ENCODE data around the gene TUBB6. TPM values are rescaled to one million over a fixed set of nuclear protein-coding genes. Genes with fewer than 3 reads are reported as not detected.

Gene TUBB6
- total and polyA plus RNA-seq, 3 experiments from 2014 or later = 0.77 to 9.1 (median 8.8) TPM

- H3K27me3 ChIP-seq (ENCODE audit: insufficient read depth, low read length, poor library complexity, severe bottlenecking) = no peaks in the 10 kb centered on the region
- H3K36me3 ChIP-seq (ENCODE audit: insufficient read depth, low read length) = peaks cover 21% of the 10 kb centered on the region
- no peaks in the 10 kb centered on the region for H3K4me1 Mint-ChIP-seq
- peaks cover 0 to 1% of the 10 kb centered on the region in 2 donors for H3K27me3 Mint-ChIP-seq
- POLR2A ChIA-PET = no interaction called here
- H3K4me3 Mint-ChIP-seq = no peak overlapping the region
- peaks cover 6 to 82% (median 31%) of the 10 kb centered on the region in 3 donors for H3K36me3 Mint-ChIP-seq
- no peak overlapping the region for H3K27ac ChIP-seq (ENCODE audit: low read depth, low read length)
- H3K9me3 ChIP-seq (ENCODE audit: low read length) = no peaks in the 10 kb centered on the region
- CTCF ChIA-PET = no interaction called here
- peak overlapping the region in 1 of 8 donors; percentile 54 for H3K27ac Mint-ChIP-seq
- H3K9me3 Mint-ChIP-seq = no peaks in the 10 kb centered on the region
- no peaks in the 10 kb centered on the region for H3K4me1 ChIP-seq (ENCODE audit: insufficient read depth, low read length)
- no peak for DNase-seq
- no peak overlapping the region for H3K4me3 ChIP-seq (ENCODE audit: low read length)
Observed at GRCh38 chr18:12340945-12341660, 33.1 kb downstream of the TUBB6 start.

DNA sequence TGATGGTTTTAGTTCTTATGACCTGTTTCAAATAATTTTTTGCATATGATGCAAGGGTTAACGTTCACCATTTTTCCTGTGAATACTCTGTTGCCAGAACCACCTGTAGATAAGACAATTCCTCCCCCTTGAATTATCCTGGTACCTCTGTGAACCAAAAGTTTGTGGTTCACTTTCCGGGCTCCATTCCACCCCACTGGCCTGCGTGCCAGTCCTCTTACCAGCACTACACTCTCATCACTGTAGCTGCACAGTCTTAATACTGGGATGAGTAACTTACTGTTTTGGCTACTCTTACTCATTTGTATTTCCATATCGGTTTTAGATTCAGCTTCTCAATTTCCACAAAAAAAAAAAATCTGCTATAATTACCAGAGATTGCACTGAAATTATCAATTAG lies 34.6 kb downstream of the TUBB6 start:
- Histone ChIP-seq H3K27me3 (ENCODE audit: insufficient read depth, low read length, poor library complexity, severe bottlenecking) (no peaks in the 10 kb centered on the region), H3K9me3 (ENCODE audit: low read length) (no peaks in the 10 kb centered on the region), H3K4me3 (ENCODE audit: low read length) (no peak overlapping the region), H3K4me1 (ENCODE audit: insufficient read depth, low read length) (no peaks in the 10 kb centered on the region), H3K36me3 (ENCODE audit: insufficient read depth, low read length) (peaks cover 20% of the 10 kb centered on the region), H3K27ac (ENCODE audit: low read depth, low read length) (no peak overlapping the region)
- no peak overlapping the region for H3K27ac Mint-ChIP-seq
- ChIA-PET POLR2A (no interaction called here), CTCF (no interaction called here)
- H3K4me1 Mint-ChIP-seq = no peaks in the 10 kb centered on the region
- peaks cover 6 to 81% (median 30%) of the 10 kb centered on the region in 3 donors for H3K36me3 Mint-ChIP-seq
- H3K4me3 Mint-ChIP-seq = no peak overlapping the region
- DNase-seq = no peak
- H3K27me3 Mint-ChIP-seq = no peaks in the 10 kb centered on the region
- H3K9me3 Mint-ChIP-seq = no peaks in the 10 kb centered on the region

- peaks cover 35% of the 10 kb centered on the region for H3K36me3 ChIP-seq (ENCODE audit: insufficient read depth, low read length)
- H3K4me1 Mint-ChIP-seq = no peaks in the 10 kb centered on the region
- no peak for DNase-seq
- H3K9me3 ChIP-seq (ENCODE audit: low read length) = no peaks in the 10 kb centered on the region
- POLR2A ChIA-PET = no interaction called here
- H3K4me3 ChIP-seq (ENCODE audit: low read length) = no peak overlapping the region
- H3K27me3 Mint-ChIP-seq = no peaks in the 10 kb centered on the region
- H3K4me1 ChIP-seq (ENCODE audit: insufficient read depth, low read length) = no peaks in the 10 kb centered on the region
- H3K4me3 Mint-ChIP-seq = no peak overlapping the region
- H3K27ac Mint-ChIP-seq = peak overlapping the region in 1 of 8 donors; percentile 70
- H3K9me3 Mint-ChIP-seq = no peaks in the 10 kb centered on the region
- no peak overlapping the region for H3K27ac ChIP-seq (ENCODE audit: low read depth, low read length)
- no peaks in the 10 kb centered on the region for H3K27me3 ChIP-seq (ENCODE audit: insufficient read depth, low read length, poor library complexity, severe bottlenecking)
- H3K36me3 Mint-ChIP-seq = peaks cover 6 to 89% (median 35%) of the 10 kb centered on the region in 3 donors
- CTCF ChIA-PET = no interaction called here
Observed at GRCh38 chr18:12345491-12346239, 37.6 kb downstream of the TUBB6 start.

- H3K9me3 ChIP-seq (ENCODE audit: low read length) = no peaks in the 10 kb centered on the region
- no peaks in the 10 kb centered on the region for H3K27me3 ChIP-seq (ENCODE audit: insufficient read depth, low read length, poor library complexity, severe bottlenecking)
- no peak overlapping the region for H3K4me3 Mint-ChIP-seq
- no peak overlapping the region for H3K27ac ChIP-seq (ENCODE audit: low read depth, low read length)
- CTCF ChIA-PET = no interaction called here
- H3K27me3 Mint-ChIP-seq = no peaks in the 10 kb centered on the region
- H3K4me3 ChIP-seq (ENCODE audit: low read length) = no peak overlapping the region
- H3K9me3 Mint-ChIP-seq = no peaks in the 10 kb centered on the region
- peak overlapping the region in 1 of 8 donors; percentile 0 for H3K27ac Mint-ChIP-seq
- POLR2A ChIA-PET = interaction anchor here (0.7 kb wide), 1 partner anchor 11 kb away, joined by 8 read pairs; no protein-coding TSS in a partner anchor
- no peak for DNase-seq
- peaks cover 35% of the 10 kb centered on the region for H3K36me3 ChIP-seq (ENCODE audit: insufficient read depth, low read length)
- peaks cover 6 to 91% (median 38%) of the 10 kb centered on the region in 3 donors for H3K36me3 Mint-ChIP-seq
- H3K4me1 Mint-ChIP-seq = no peaks in the 10 kb centered on the region
- no peaks in the 10 kb centered on the region for H3K4me1 ChIP-seq (ENCODE audit: insufficient read depth, low read length)
Observed at GRCh38 chr18:12346240-12346565, 38.2 kb downstream of the TUBB6 start.

DNA sequence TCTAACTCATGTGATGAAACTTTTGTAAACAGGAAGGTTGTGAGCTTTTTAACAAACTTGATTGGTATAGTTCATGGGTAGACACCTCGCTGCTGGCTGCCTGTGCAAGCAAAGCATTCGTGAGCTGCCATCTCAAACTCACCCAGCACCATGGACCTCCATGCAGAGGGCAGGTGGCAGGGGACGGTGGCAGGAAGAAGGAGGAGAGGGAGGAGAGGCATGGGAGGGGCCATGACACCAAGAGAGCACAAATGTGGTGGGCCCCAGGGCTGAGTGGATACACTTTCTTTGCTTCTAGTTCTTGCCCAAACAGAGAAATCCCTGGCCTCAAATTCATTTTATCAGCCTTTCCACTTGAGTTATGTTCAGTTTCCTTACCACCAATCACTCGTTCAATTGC lies 39.9 kb downstream of the TUBB6 start:
- DNase-seq = no peak
- H3K27me3 Mint-ChIP-seq = no peaks in the 10 kb centered on the region
- H3K9me3 Mint-ChIP-seq = no peaks in the 10 kb centered on the region
- H3K4me3 ChIP-seq (ENCODE audit: low read length) = no peak overlapping the region
- H3K27ac ChIP-seq (ENCODE audit: low read depth, low read length) = no peak overlapping the region
- ChIA-PET POLR2A (no interaction called here), CTCF (no interaction called here)
- H3K27me3 ChIP-seq (ENCODE audit: insufficient read depth, low read length, poor library complexity, severe bottlenecking) = no peaks in the 10 kb centered on the region
- H3K27ac Mint-ChIP-seq = peak overlapping the region in 1 of 8 donors; percentile 17
- no peaks in the 10 kb centered on the region for H3K9me3 ChIP-seq (ENCODE audit: low read length)
- no peak overlapping the region for H3K4me3 Mint-ChIP-seq
- H3K36me3 Mint-ChIP-seq = peaks cover 0 to 86% (median 38%) of the 10 kb centered on the region in 3 donors
- H3K36me3 ChIP-seq (ENCODE audit: insufficient read depth, low read length) = peaks cover 41% of the 10 kb centered on the region
- H3K4me1 Mint-ChIP-seq = no peaks in the 10 kb centered on the region
- H3K4me1 ChIP-seq (ENCODE audit: insufficient read depth, low read length) = no peaks in the 10 kb centered on the region

DNA sequence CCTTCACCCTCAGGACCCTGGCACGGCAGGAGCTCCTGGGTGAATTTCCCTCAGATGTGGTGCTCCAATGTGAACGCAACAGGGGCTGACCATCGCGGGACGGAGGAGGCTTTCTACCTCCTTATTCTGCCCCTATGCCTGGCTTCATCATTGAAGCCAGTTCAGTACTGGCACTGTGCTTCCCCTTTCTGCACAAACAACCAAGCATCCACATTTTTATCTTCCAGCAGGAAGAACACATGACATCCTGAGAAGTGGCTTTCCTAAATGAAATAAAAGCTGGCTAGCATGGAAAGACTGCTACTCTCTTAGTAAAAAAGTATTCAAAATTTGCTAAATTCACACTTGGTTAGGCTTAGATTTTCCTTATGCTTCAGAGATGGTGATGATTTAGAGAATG lies 44.1 kb downstream of the TUBB6 start:
- CTCF ChIA-PET = no interaction called here
- Histone ChIP-seq H3K36me3 (ENCODE audit: insufficient read depth, low read length) (peaks cover 35% of the 10 kb centered on the region), H3K4me1 (ENCODE audit: insufficient read depth, low read length) (no peaks in the 10 kb centered on the region), H3K27me3 (ENCODE audit: insufficient read depth, low read length, poor library complexity, severe bottlenecking) (no peaks in the 10 kb centered on the region), H3K4me3 (ENCODE audit: low read length) (no peak overlapping the region), H3K27ac (ENCODE audit: low read depth, low read length) (no peak overlapping the region), H3K9me3 (ENCODE audit: low read length) (no peaks in the 10 kb centered on the region)
- peaks cover 7 to 83% (median 32%) of the 10 kb centered on the region in 3 donors for H3K36me3 Mint-ChIP-seq
- no peak for DNase-seq
- H3K27ac Mint-ChIP-seq = no peak overlapping the region
- H3K27me3 Mint-ChIP-seq = no peaks in the 10 kb centered on the region
- POLR2A ChIA-PET = no interaction called here
- H3K9me3 Mint-ChIP-seq = no peaks in the 10 kb centered on the region
- no peak overlapping the region for H3K4me3 Mint-ChIP-seq
- H3K4me1 Mint-ChIP-seq = peaks cover 0 to 1% (median 0%) of the 10 kb centered on the region in 3 donors

- H3K36me3 ChIP-seq (ENCODE audit: insufficient read depth, low read length) = peaks cover 51% of the 10 kb centered on the region
- ChIA-PET CTCF (no interaction called here), POLR2A (no interaction called here)
- no peaks in the 10 kb centered on the region for H3K9me3 ChIP-seq (ENCODE audit: low read length)
- Mint-ChIP-seq H3K27ac (no peak overlapping the region), H3K36me3 (peaks cover 11 to 89% (median 31%) of the 10 kb centered on the region in 3 donors), H3K27me3 (no peaks in the 10 kb centered on the region), H3K4me3 (no peak overlapping the region), H3K4me1 (peaks cover 0 to 5% (median 0%) of the 10 kb centered on the region in 3 donors), H3K9me3 (no peaks in the 10 kb centered on the region)
- H3K4me1 ChIP-seq (ENCODE audit: insufficient read depth, low read length) = no peaks in the 10 kb centered on the region
- no peaks in the 10 kb centered on the region for H3K27me3 ChIP-seq (ENCODE audit: insufficient read depth, low read length, poor library complexity, severe bottlenecking)
- H3K4me3 ChIP-seq (ENCODE audit: low read length) = no peak overlapping the region
- no peak for DNase-seq
- no peak overlapping the region for H3K27ac ChIP-seq (ENCODE audit: low read depth, low read length)
Observed at GRCh38 chr18:12359515-12359927, 51.5 kb downstream of the TUBB6 start.

DNA sequence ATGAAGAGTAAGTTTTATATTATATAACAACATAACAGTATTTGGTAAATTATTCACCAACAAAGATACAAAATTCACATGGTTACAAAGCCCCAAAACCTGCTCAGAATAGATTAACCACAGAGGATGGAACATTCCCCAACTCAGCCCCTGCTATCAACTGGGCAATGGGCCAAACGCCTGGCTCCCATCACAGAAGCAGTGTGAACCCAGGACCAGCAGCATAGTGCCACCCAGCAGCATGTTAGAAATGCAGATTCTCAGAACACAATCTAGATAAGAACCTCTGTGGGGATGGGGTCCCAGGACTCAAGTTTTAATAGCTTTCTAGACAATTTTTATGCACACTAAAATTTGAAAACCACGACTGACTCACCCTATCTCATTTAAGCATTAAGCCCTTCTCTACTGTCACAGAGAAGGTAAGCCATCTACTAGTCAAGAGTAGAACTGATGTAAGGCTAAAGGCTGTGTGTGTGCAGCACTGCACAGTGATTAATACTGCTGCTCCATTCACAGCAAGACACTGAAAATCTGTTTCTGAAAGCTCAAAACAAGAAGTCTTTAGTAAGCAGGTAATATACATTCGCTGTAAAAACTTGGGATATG lies 53.8 kb downstream of the TUBB6 start:
- H3K4me3 Mint-ChIP-seq = no peak overlapping the region
- POLR2A ChIA-PET = interaction anchor here (0.5 kb wide), 1 partner anchor 522 kb away, joined by 6 read pairs; no protein-coding TSS in a partner anchor

More for the DNA sequence above, 53.8 kb downstream of the TUBB6 start:
- Histone ChIP-seq H3K4me1 (ENCODE audit: insufficient read depth, low read length) (no peaks in the 10 kb centered on the region), H3K27ac (ENCODE audit: low read depth, low read length) (no peak overlapping the region), H3K4me3 (ENCODE audit: low read length) (no peak overlapping the region), H3K36me3 (ENCODE audit: insufficient read depth, low read length) (peaks cover 63% of the 10 kb centered on the region), H3K27me3 (ENCODE audit: insufficient read depth, low read length, poor library complexity, severe bottlenecking) (no peaks in the 10 kb centered on the region), H3K9me3 (ENCODE audit: low read length) (no peaks in the 10 kb centered on the region)
- H3K27me3 Mint-ChIP-seq = peaks cover 0 to 2% of the 10 kb centered on the region in 2 donors
- no peaks in the 10 kb centered on the region for H3K9me3 Mint-ChIP-seq
- DNase-seq = no peak
- H3K27ac Mint-ChIP-seq = no peak overlapping the region
- H3K36me3 Mint-ChIP-seq = peaks cover 8 to 90% (median 29%) of the 10 kb centered on the region in 3 donors
- H3K4me1 Mint-ChIP-seq = peaks cover 0 to 6% (median 1%) of the 10 kb centered on the region in 3 donors
- CTCF ChIA-PET = no interaction called here

Data from CD8-positive, alpha-beta memory T cell (primary cell).